HG02678 (cell line): ENCODE data around the gene PPP1R3G.
"Not testable (repeated sequence)": the region's sequence is repeated elsewhere in the genome, so short reads cannot be mapped to it uniquely, and the experiment has no call there.

Experiments used
- ATAC-seq: cut with Tn5 transposase; IDR thresholded peaks from one replicate; pipeline ENCODE4 v1.9.1; 2021; ENCODE audit warnings: mild to moderate bottlenecking, moderate library complexity; ENCODE audit not compliant: unreplicated experiment

The PPP1R3G gene

DNA sequence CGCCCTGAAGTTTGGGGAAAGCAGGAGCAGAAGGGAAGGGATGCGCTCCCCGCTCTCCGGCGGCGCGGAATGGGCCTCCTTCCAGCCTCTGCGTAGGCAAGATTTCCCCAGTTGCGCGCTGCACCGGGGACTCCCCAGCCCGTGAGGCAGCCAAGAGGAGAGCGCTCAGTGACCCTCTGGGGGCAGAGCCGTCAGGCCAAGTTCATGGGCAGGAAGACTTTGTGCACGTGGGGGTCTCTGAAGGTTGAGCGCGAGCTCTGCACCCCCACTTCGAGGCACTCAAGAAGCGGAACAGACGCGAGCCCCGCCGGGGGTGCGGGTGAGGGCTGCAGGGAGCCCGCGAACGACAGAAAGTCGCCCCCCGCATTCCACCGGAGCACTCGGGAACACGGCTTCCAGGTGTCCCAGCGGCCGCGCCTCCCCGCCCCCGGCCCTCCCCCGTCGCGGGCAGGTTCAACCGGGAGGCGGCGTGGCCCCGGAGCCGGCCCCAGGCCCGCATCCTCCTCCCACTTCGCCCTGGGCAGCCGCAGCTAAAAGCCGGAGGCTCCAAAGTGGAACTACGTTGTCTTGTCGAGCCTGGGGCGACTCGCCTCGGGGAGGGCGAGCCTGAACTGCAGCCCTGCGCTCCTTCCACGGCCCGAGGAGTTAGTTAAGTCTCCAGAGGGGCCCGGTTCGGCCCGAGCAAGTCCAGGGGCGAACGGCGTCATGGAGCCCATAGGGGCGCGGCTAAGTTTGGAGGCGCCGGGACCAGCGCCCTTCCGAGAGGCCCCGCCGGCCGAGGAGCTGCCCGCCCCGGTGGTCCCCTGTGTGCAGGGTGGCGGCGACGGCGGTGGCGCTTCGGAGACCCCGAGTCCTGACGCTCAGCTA is at the start of gene PPP1R3G:
TSS of gene PPP1R3G (plus strand) at position 561 of the 867 bp plus-strand sequence. CDS start at position 706, 145 bp downstream.
- peak; percentile 45 for ATAC-seq

DNA sequence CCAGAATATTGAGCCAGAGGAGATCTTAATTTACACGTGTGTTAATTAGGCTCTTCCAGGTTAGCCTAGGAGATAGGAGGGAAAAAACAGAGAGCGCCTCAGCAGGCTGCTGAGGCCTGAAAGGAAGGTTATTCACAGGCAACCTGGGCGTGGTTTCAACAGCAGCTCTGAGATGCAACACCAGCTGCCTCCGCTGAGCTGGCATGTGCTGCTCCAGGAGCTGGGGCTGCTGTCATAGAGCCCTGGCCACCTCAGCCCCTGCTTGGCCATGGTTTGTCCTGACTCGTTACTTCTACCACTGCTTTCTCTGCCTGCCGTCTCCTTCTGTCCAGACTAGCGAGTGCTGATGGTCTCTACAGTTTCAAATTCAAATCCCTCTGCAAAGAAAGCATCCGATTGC is 48.9 kb upstream of the PPP1R3G start:
- ATAC-seq = no peak

DNA sequence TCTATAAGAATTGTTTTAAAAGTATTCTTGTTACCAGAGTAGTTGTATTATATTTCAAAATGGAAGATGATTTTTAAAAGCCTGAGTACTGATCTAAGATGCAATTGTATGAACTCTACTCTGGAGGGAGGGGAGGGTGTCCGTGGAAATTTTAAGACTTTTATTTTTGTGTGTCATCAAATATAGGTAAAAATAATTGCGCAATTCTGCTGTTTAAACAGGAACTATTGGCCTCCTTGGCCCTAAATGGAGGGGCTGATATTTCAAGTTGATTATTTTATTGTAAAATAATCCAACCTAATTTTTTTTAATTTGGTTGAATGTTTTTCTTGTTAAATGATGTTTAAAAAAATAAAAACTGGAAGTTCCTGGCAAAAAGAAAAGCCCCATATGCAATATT is 43.2 kb upstream of the PPP1R3G start:
- no peak for ATAC-seq

DNA sequence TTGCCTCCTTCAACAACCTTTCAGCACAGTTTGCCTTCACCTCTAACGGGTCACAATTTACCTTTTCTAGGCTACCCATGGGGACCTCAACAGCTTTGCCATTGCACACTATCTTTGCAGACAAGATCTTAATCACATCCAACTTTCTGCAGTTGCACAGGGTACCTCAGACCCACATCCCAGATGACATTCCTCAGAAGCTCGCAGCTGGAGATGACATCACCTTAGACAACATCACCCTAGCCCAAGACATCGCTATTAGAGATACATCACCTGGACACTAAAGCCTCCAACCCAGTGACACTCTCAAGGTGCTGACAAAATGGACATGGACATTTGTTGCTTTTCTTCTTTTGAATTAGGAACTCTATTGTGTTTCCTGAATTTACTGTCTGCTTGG is 42.7 kb upstream of the PPP1R3G start:
- no peak for ATAC-seq

DNA sequence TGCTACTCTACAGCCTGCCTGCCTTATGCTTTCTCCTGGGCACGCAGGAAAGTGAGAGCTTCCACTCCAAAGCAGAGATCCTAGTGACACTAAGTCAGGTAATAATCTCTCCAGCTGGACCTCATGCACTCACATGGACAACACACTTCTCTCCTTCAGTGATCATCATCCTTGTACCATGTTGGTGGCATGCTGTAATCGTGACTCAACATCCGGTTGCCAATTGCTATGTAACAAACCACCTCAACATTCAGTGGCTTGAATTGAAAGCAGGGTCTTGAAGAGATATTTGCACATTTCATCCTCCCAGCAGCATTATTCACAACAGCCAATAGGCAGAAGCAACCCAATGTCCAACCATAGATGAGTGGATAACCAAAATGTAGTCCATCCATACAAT is 40.3 kb upstream of the PPP1R3G start:
- ATAC-seq = no peak

DNA sequence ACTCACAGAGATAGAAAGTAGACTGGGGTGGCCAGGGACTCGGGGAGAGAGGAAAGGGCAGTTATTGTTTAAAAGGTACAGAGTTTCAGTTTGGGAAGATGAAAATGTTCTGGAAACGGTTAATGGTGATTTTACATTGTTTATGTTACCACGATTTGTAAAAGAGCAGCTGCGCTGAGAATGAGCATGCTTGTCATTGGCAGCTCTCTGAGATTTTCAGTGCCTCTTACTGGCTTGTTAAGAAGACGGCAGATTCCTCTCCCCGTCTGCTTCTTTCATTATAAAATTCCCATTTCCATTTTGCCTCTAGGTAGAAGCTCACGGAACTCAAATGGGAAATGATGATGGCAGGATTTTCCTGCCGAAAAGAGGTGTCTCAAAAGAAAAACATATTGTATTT is 39.7 kb upstream of the PPP1R3G start:
- no peak for ATAC-seq

DNA sequence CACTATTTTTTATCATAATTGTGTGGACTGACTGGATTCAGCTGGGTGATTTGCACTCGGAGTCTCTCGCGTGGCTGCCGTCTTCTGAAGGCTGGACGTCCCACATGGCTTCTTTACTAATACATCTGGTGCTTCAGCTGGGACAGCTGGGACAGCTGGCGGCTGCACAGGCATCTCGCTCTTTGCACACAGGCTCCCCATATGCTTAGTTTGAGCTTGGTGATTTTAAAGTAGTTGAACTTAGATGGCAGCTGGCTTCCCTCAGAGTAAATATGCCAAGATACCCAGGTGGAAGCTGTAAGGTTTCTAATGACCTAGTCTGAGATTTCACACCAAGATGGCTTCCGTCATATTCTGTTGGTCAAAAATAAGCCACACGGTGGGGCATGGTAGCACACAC is 38.7 kb upstream of the PPP1R3G start:
- ATAC-seq = no peak

DNA sequence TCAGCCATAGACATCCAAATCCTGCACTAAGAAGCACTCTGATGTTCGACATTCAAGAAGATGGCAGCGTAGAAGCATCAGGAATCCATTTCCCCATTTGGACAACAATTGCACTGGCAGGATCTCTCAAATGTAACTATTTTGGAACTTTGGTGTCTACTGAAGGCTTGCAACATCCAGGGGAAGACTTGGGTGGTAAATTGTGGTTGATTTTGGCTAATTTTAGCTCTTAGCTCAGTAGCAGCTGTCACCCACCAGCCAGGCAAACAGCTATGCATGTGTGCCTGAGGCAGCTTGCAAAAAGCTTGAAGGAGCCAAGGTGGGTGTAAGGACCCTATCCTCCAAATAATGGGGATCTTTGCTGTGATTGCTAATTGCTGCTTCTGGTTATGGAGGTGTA is 35.1 kb upstream of the PPP1R3G start:
- no peak for ATAC-seq

DNA sequence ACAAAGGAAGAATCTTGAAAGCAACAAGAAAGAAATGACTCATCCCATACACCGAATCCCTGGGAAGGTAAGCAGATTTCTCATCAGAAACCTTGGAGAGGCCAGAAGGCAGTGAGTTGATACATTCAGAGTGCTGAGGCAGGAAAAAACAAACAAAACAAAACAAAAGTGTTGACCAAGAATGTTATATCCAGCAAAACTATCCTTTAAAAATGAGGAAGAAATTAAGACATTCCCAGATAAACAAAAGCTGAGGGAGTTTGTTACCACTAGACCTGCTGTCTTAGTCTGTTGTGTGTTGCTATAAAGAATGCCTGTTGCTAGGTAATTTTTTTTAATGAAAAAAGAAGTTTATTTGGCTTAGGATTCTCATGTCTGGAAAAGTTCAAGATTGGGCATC is 33.7 kb upstream of the PPP1R3G start:
- ATAC-seq = no peak

DNA sequence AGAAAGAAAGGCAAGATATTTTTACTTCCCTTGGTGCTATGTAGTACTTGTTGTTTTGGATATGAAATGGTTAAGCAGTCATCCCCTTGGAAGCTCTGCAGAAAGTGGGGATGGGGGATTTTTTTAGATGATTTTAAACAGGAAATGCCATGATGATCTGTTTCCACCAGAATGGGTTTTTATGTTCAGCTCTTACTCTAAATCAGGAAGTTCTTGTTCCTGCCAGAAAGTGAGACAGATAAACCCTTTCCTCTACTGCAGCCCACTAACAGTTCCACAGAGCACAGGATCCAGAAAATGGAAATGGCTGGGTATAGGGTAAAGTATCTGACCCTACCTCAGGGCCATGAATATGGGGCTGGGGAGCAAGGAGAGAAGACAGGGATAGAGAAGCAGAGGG is 32.1 kb upstream of the PPP1R3G start:
- ATAC-seq = no peak

DNA sequence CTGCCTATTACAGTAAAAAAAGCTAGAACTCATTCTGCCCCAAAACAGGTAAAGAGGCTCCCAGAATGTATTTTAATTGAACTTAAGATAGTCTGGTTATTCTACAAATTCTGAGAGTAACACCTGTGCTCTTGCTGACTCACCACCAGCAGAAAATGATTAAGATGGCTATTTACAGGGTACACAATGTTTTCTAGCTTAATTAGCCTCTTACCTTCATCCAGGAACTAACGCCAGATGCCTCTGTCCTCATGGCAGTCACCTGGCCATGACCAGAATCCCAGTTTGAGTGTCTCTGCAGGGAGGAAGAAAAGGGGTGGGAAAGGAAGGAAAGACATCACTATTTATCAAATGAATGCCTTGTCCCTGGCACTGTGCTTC is 31.3 kb upstream of the PPP1R3G start:
- no peak for ATAC-seq

DNA sequence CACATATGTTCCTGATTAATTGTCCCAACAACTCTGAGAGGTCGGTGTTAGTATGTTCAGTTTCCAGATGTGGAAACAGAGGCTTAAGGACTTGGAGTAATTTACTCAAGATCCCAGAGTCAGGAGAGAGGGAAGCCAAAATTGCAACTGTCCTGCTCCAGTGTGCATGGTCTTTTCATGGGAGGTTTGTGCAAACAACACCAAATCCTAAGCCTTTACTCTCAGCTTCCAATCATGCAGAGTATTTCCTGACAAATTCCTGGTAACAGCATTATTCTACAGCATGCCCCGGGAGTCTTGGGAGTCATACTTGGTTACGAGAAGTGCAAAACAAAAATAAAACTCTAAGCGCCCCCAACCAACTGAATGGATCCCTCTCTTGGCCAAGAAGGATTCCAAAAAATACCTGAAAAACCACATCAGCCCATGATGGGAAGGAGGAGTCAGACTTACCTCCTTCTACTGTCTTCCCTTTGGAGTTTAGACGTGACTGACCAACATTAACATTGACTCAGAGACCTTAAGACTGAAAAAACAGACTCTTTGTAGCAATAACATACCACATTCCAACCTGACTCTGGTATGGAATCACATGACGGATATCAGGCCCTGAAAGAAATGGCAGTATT is 30.8 kb upstream of the PPP1R3G start:
- ATAC-seq = no peak

DNA sequence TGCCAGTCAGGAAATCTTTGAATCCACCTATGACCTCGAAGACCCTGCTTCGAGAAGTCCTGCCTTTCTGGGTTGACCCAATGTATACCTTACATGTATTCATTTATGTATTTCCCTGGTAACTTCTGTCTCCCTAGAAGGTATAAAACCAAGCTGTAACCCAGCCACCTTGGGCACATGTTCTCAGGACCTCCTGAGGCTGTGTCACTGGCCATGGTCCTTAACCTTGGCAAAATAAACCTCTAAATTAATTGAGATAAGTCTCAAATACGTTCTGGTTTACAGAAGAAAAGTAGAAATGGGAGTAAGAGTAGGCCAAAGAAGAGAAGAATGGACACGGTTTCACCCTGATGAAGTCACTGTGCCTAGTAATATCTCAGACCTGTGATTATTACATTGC is 30.0 kb upstream of the PPP1R3G start:
- ATAC-seq = no peak

DNA sequence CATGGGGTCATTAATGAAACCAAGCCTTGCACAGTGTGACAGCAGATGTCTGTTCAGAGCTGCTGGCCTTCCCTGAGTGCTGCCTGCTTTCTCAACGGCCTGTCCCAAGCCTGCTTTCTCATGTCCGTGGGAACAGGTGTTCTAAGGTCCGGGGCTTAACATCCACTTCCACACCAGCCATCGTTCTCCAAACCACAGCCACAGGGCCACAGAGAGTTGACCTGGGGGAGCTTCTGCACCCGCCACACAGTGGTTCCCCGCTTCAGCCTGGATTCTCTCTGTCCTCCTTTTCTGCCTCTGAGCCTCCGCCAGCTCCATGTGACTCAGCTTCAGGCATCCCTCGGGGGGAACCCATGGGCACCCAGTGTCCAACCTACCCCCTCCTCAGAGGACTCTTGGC is 26.9 kb upstream of the PPP1R3G start:
- no peak for ATAC-seq

DNA sequence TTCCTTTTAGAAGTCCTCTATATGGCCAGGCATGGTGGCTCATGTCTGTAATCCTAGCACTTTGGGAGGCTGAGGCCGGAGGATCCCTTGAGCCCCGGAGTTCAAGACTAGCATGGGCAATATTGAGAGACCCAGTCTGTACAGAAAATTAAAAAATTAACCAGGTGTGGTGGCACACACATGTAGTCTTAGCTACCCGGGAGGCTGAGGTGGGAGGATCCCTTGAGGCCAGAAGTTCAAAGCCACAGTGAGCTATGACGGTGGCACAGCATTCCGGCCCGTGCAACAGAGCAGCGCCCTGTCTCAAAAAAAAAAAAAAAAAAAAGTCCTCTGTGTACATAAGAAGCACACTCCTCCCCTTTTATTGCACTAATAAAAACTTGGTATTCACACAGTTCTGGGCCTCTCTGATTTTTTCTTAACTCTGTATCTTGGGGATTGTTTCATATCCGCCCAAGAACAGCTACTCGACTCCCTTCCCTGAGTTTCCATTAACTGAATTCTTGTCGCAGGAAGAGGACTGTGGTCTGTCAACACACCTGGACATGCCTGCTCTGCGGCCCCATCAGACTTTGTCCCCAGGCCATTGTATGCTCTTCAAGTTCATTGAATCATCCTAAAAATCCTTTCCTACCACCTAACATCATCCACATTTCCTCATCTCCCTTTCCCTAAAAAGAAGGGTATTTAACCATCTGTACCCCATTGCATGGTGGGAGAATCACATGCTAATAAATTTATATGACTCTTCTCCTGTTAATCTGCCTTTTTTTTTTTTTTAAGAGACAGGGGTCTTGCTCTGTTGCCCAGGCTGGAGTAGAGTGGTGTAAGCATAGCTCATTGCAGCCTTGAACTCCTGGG is 25.9 kb upstream of the PPP1R3G start:
- ATAC-seq = no peak

DNA sequence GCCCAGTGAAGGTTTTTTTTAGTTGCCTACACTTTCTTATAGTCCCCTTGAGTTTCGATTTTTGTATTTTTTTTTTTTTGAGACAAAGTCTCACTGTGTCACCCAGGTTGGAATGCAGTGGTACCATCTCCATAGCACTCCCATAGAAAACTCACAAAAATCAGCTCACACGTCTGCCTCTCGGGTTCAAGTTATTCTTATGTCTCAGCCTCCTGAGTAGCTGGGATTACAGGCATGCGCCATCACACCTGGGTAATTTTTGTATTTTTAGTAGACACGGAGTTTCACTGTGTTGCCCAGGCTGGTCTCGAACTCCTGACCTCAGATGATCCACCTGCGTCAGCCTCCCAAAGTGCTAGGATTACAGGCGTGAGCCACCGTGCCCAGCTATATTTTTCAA is 24.7 kb upstream of the PPP1R3G start:
- not testable (repeated sequence) for ATAC-seq

DNA sequence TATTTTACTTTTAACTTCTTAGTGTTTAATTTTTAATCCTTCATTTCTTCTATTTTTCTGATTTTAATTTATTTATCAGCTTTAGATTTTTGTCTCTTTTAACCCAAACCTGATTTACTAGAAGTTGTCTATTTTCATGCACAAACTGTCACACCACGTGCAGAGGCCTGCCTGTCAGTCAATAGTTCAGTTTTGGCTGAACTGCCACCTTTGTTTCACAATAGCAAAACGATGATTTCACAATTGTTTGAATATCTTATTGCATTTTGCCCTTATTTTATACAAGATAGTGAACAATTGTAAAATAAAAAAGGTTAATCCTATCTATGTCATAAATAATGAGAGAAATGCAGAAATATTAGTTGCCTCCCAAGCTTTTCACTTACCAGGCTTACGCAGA is 24.0 kb upstream of the PPP1R3G start:
- ATAC-seq = no peak

DNA sequence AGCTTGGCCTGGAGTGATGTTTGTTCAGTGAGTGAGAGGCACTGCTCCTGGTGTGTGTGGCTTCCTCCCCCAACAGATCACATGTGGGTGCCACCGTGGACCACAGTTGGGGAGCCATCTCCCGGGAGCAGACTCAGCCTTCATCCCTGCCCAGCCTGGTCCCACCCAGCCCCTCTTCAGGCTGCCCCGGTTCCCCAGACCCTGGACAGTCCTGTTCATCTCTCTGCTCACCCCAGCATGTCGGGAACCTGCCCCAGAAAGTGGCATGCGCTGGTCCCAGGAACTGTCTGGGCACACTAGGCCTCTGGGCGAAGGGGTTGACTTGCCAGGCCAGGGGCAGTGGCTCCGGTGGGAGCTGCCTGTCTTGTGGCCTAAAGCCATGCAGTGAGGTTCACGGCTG is 21.5 kb upstream of the PPP1R3G start:
- no peak for ATAC-seq

DNA sequence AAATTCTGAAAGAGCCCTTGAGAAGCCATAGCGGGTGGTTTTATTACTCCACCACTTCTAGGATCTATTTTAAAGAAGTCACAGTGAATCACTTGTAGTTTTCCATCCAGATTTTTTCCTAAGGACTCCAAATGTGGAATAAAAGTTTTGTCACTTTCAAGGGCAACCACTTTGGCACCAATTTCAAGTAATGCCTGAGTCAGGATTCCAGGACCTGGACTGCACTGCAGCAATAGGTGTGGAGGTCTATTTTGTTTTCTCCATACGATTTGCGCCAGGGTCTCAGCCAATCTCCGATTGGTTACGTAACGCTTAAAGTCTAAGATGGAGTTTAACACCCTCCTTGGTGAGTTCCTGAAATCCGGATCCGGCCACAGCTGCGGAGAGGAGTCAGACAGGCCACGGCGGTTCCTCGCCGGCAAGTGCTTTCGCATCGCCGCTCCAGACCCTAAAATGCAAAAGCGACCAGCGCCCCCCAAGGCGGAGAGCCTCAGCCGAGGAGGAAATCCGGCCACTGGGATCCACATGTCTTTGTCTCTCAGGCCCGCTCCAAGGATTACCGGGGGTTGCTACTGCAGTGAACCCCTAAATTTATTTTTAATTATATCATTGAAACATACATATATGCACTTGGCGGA is 18.6 kb upstream of the PPP1R3G start:
- no peak for ATAC-seq

DNA sequence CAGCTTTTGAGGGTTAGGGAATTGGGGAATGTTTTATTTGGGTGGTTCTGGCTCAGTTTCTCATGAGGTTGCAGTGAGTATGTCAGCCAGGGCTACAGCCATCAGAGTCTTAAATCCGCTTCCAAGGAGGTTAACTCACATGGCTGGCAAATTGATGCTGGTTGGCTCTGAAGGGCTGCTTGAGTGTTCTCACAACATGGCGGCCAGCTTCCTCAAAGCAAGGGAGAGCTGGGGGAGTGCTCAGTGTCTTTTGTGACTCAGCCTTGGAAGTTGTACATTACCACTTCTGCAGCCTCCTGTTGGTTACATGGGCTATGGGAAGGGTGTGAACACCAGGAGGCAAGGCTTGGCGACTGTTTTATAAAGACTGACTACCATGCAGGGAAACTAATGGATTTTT is 17.8 kb upstream of the PPP1R3G start:
- no peak for ATAC-seq

DNA sequence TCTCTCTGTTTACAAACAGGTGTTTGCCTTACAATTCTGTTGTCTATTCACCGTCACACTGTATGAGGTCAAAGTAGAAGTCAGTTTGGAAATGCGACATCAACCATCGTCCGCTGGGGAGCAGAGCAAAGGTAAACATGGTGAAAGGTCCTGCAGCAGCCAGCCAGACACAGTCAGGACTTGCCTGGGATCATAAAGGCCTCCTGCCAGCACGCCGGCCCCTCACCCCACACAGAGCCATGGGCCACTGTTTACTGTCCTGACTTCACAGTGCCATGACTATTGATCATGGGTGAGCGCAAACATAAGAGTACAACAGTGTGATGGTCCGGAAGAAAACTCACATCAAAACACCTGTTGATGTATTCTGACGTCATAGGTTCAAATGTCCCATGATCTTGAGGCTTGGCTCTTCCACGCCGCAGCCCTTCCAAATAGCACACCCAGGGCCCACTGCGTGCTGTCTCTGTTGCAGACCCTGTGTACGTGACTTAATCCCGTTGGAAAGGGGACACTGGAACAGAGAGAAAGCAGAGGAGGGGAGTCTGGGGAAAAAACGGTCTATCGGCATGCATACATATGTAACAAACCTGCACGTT is 16.9 kb upstream of the PPP1R3G start:
- no peak for ATAC-seq
